Measurements from ENCODE around the gene SPEM3. TPM values are rescaled to one million over a fixed set of nuclear protein-coding genes. Genes with fewer than 3 reads are reported as not detected.

Gene SPEM3
- total and polyA plus RNA-seq, 2 of the 13 experiments (the other 11 are each of a cell fraction or from before 2014, with no cell fraction given) = not detected

- no peak for TF ChIP-seq PTBP1 (IDR thresholded peaks at IDR 0.05; ENCODE audit: low read depth, low read length, poor library complexity, severe bottlenecking)
- TF ChIP-seq RAD21 (CRISPR knock-in tag; IDR thresholded peaks at IDR 0.05) = no peak
- no peak for TF ChIP-seq ZNF598 (CRISPR knock-in tag; IDR thresholded peaks at IDR 0.05; ENCODE audit: borderline replicate concordance)
- no peak for TF ChIP-seq MTA1 (CRISPR knock-in tag; IDR thresholded peaks at IDR 0.05; ENCODE audit: borderline replicate concordance)
- TF ChIP-seq MAZ (IDR thresholded peaks at IDR 0.05; ENCODE audit: borderline replicate concordance, low read depth, low read length) = no peak
- TF ChIP-seq MAZ (CRISPR knock-in tag; IDR thresholded peaks at IDR 0.05; ENCODE audit: low read depth) = no peak
- no peak for TF ChIP-seq DNMT3B (CRISPR knock-in tag; conservative IDR thresholded peaks at IDR 0.05)
- no peak for TF ChIP-seq ZNF460 (CRISPR knock-in tag; IDR thresholded peaks at IDR 0.05; ENCODE audit: borderline replicate concordance)
These were observed 35.7 kb upstream of the SPEM3 start (continued) for GRCh38 chr17:7392696-7393612.

GRCh38 chr17:7393613-7394451 lies 34.8 kb upstream of the SPEM3 start:
- ChIA-PET CTCF (ENCODE audit: low intra/inter-chr PET ratio, low total read pairs) (no interaction called here), POLR2A (interaction anchor here (0.7 to 2.4 kb wide), 11 partner anchors 10 to 294 kb away, joined by 3 to 76 read pairs (median 4); partner anchors contain the start of genes CHRNB1, NEURL4, POLR2A and SLC35G6)
- FAIRE-seq = no peak
- TF ChIP-seq, protein P1, sequence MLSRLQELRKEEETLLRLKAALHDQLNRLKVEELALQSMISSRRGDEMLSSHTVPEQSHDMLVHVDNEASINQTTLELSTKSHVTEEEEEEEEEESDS (CRISPR knock-in tag; IDR thresholded peaks at IDR 0.05; ENCODE audit: borderline replicate concordance) = no peak
- TF ChIP-seq ZNF337 (CRISPR knock-in tag; IDR thresholded peaks at IDR 0.05; ENCODE audit: borderline replicate concordance, low read depth) = no peak
- TF ChIP-seq, protein P2, sequence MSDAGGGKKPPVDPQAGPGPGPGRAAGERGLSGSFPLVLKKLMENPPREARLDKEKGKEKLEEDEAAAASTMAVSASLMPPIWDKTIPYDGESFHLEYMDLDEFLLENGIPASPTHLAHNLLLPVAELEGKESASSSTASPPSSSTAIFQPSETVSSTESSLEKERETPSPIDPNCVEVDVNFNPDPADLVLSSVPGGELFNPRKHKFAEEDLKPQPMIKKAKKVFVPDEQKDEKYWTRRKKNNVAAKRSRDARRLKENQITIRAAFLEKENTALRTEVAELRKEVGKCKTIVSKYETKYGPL (CRISPR knock-in tag; IDR thresholded peaks at IDR 0.05) = no peak
- no peak for TF ChIP-seq ZNF256 (CRISPR knock-in tag; conservative IDR thresholded peaks at IDR 0.05)
- no peak for TF ChIP-seq ATF7 (IDR thresholded peaks at IDR 0.05)
- TF ChIP-seq ATF7 (CRISPR knock-in tag; IDR thresholded peaks at IDR 0.05) = peak; percentile 36; the same call in 1 of the 2 replicates
- TF ChIP-seq ZNF556 (CRISPR knock-in tag; IDR thresholded peaks at IDR 0.05; ENCODE audit: borderline replicate concordance) = 0 out of 2 replicates have a peak, but pooled peaks have one; percentile 5
- TF ChIP-seq BCL6 (CRISPR knock-in tag; IDR thresholded peaks at IDR 0.05) = 0 out of 2 replicates have a peak, but pooled peaks have one; percentile 21
- TF ChIP-seq KDM2A (CRISPR knock-in tag; IDR thresholded peaks at IDR 0.05; ENCODE audit: borderline replicate concordance, low read depth) = 0 out of 2 replicates have a peak, but pooled peaks have one; percentile 32

More at GRCh38 chr17:7393613-7394451, 34.8 kb upstream of the SPEM3 start:
- WGBS (ENCODE audit: low lambda C conversion rate) = 60% methylated on average over 22 of the region's 48 CpGs
- intact Hi-C loops (cut with micrococcal nuclease; ENCODE audit: unreplicated experiment) (no loop called here), in situ Hi-C loops (cut with HindIII; ENCODE audit: extremely low pct_ligation_motif_present, low pct_unique_long_range_greater_than_20kb) (no loop called here)
- peak; percentile 39 for ATAC-seq
- Histone ChIP-seq H2AFZ (ENCODE audit: low read length) (no peak overlapping the region), H3K9ac (ENCODE audit: insufficient read depth, low read depth, low read length) (peak overlapping the region; percentile 66), H3K27ac (ENCODE audit: extremely low read length, insufficient read depth, low read length) (peak overlapping the region; percentile 76), H3K36me3 (replicated peaks in 1 of 2; ENCODE audit: control insufficient read depth in 1 of 2, insufficient read depth in 2 of 2, low read length in 2 of 2) (peaks cover 0 to 2% of the 10 kb centered on the region in 2 experiments; a peak in 2 of 5 replicates), H3K27me3 (ENCODE audit: control insufficient read depth in 1 of 2, insufficient read depth in 2 of 2, low read length in 2 of 2) (no peaks in the 10 kb centered on the region), H4K20me1 (ENCODE audit: insufficient read depth, low read length) (no peaks in the 10 kb centered on the region), H3K4me1 (ENCODE audit: insufficient read depth, low read length) (peaks cover 14% of the 10 kb centered on the region), H3K9me3 (ENCODE audit: low read length) (no peaks in the 10 kb centered on the region), H3K4me2 (ENCODE audit: low read depth, low read length) (peak overlapping the region; percentile 88), H3K4me3 (replicated peaks in 1 of 3; ENCODE audit: insufficient read depth in 1 of 3, low read depth in 2 of 3, low read length in 3 of 3) (peak overlapping the region; percentile 68 to 90 (median 84)), H3K79me2 (ENCODE audit: insufficient read depth, low read length) (no peaks in the 10 kb centered on the region)
- DNase-seq (ENCODE audit: low spot score) = no peak
- BruUV-seq (replicated peaks) = no TSS peak

Data from HepG2 (cell line).